HL-60 (cell line): Measurements from ENCODE around the gene GNG8.

Source experiments
- DNase-seq, 2 experiments: peaks; one replicate each; pipeline ENCODE4 v3.0.0-alpha.2; 2010 to 2020; ENCODE audit warnings: low read depth in 1 of 2, low spot score in 1 of 2
- H3K27ac ChIP-seq: fragments of 250-450 bp; sonication (Bioruptor Pico); replicated peaks from 2 replicates; pipeline ENCODE4 v1.5.1; 2020; ENCODE audit warnings: mild to moderate bottlenecking, moderate library complexity
- H3K27me3 ChIP-seq: fragments of 250-450 bp; sonication (Bioruptor Pico); 2 replicates; pipeline ENCODE4 v1.5.1; 2021; ENCODE audit warnings: mild to moderate bottlenecking, moderate library complexity; ENCODE audit not compliant: insufficient read depth, poor library complexity, severe bottlenecking
- H3K4me3 ChIP-seq: replicated peaks from 2 replicates; pipeline ENCODE4 v1.5.1; 2011; ENCODE audit warnings: mild to moderate bottlenecking, control low read depth, low read length; ENCODE audit not compliant: insufficient read depth
- GABPA ChIP-seq: IDR thresholded peaks from 2 replicates; pipeline ENCODE4 v1.6.1; 2012; ENCODE audit warnings: low read depth
- POLR2AphosphoS5 ChIP-seq: IDR thresholded peaks from 2 replicates; pipeline ENCODE4 v1.6.1; 2012; ENCODE audit warnings: low read depth
- REST ChIP-seq: IDR thresholded peaks from 2 replicates; pipeline ENCODE4 v1.6.1; 2012; ENCODE audit warnings: low read depth; ENCODE audit not compliant: insufficient replicate concordance
- SPI1 ChIP-seq: IDR thresholded peaks from 2 replicates; pipeline ENCODE4 v1.6.1; 2012; ENCODE audit warnings: low read depth, mild to moderate bottlenecking, borderline replicate concordance
- TF ChIP-seq, protein P1 (sequence below): IDR thresholded peaks from one replicate; pipeline ENCODE4 v1.5.1; 2011; ENCODE audit warnings: low read length, control low read depth, inconsistent platforms; ENCODE audit not compliant: insufficient read depth

Gene GNG8

GRCh38 chr19:46620716-46621115 lies 15.3 kb downstream of the GNG8 start:
- no peaks in the 10 kb centered on the region for H3K27me3 ChIP-seq
- no peak for DNase-seq
- no peak overlapping the region for H3K27ac ChIP-seq
- H3K4me3 ChIP-seq, result no peak overlapping the region
- TF ChIP-seq GABPA (no peak), SPI1 (no peak), REST (no peak), POLR2AphosphoS5 (no peak)
- TF ChIP-seq, protein P1, sequence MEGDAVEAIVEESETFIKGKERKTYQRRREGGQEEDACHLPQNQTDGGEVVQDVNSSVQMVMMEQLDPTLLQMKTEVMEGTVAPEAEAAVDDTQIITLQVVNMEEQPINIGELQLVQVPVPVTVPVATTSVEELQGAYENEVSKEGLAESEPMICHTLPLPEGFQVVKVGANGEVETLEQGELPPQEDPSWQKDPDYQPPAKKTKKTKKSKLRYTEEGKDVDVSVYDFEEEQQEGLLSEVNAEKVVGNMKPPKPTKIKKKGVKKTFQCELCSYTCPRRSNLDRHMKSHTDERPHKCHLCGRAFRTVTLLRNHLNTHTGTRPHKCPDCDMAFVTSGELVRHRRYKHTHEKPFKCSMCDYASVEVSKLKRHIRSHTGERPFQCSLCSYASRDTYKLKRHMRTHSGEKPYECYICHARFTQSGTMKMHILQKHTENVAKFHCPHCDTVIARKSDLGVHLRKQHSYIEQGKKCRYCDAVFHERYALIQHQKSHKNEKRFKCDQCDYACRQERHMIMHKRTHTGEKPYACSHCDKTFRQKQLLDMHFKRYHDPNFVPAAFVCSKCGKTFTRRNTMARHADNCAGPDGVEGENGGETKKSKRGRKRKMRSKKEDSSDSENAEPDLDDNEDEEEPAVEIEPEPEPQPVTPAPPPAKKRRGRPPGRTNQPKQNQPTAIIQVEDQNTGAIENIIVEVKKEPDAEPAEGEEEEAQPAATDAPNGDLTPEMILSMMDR, result no peak

DNA sequence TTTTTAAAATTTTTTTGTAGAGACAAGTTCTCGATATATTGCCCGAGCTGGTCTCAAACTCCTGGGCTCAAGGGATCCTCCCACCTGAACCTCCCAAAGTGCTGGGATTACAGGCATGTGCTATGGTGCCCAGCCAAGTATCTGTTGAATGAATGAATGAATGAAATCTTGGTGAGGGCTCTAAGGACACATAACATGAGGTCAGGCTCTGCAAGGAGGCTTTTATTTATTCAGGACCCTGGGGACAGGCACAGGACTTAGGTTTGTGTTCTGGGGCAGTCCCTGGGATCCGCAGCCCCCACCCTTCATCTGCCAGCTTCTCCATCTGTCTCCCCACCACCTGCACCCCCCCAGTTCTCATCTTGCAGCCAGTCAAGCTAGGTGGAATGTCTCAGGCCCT lies 15.7 kb downstream of the GNG8 start:
- DNase-seq, result no peak
- H3K27me3 ChIP-seq, result no peaks in the 10 kb centered on the region
- H3K27ac ChIP-seq, result no peak overlapping the region
- TF ChIP-seq, protein P1, result no peak
- TF ChIP-seq SPI1, result no peak
- H3K4me3 ChIP-seq, result no peak overlapping the region

DNA sequence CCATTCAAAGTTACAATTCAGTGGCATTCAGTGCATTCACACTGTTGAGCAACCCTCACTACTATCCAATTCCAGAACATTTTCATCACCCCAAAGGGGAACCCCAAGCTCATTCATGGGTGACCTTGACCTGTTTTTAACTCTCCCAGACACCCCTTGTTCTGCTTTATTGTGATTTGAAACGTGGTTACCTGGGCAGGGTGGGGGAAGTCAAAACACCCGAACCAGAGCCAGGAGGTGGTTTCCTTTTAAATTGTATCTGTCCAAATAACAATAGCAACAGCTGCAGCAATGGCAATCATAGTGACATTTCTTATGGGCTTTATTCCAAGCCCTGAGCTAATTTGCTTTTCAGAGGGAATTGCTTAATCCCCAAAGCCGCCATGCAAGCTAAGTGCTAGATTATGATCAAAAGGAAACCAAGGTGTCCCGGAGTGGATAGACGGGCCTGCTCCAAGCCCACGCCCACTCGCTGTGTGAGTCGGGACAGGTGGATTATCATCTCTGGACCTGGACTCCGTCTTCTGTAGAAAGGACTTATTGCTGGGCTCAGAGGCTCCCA lies 17.3 kb downstream of the GNG8 start:
- Histone ChIP-seq H3K4me3 (no peak overlapping the region), H3K27me3 (no peaks in the 10 kb centered on the region), H3K27ac (no peak overlapping the region)
- TF ChIP-seq SPI1 (no peak), REST (no peak), GABPA (no peak), POLR2AphosphoS5 (no peak)
- TF ChIP-seq, protein P1, result no peak
- no peak for DNase-seq

GRCh38 chr19:46617601-46618000 lies 18.4 kb downstream of the GNG8 start:
- Histone ChIP-seq H3K27me3 (no peaks in the 10 kb centered on the region), H3K27ac (no peak overlapping the region), H3K4me3 (no peak overlapping the region)
- DNase-seq, result no peak
- TF ChIP-seq REST (no peak), POLR2AphosphoS5 (no peak), SPI1 (no peak), GABPA (no peak)
- TF ChIP-seq, protein P1, result no peak
